H9 (cell line): Measurements from ENCODE around the gene TBC1D22A. TPM values are rescaled to one million over a fixed set of nuclear protein-coding genes. Genes with fewer than 3 reads are reported as not detected.

ENCODE experiments used
- DNase-seq: peaks from one replicate; pipeline ENCODE4 v3.0.0-alpha.2; 2017
- H2AFZ ChIP-seq: one replicate; pipeline ENCODE4 v1.6.1; 2013; ENCODE audit warnings: mild to moderate bottlenecking, low read length, control low read depth, moderate library complexity
- H2AK5ac ChIP-seq: 2 replicates; pipeline ENCODE4 v1.6.1; 2013; ENCODE audit warnings: low read length, control low read depth, mixed read lengths; ENCODE audit not compliant: insufficient read length
- H2BK120ac ChIP-seq: one replicate; pipeline ENCODE4 v1.6.1; 2013; ENCODE audit warnings: low read depth, mild to moderate bottlenecking, low read length, control low read depth, inconsistent platforms; ENCODE audit not compliant: poor library complexity, severe bottlenecking
- H2BK12ac ChIP-seq: 2 replicates; pipeline ENCODE4 v1.6.1; 2013; ENCODE audit warnings: low read length, control low read depth, mixed read lengths, low read depth; ENCODE audit not compliant: insufficient read length
- H2BK15ac ChIP-seq: 2 replicates; pipeline ENCODE4 v1.6.1; 2013; ENCODE audit warnings: low read depth, low read length, control low read depth
- H2BK20ac ChIP-seq: one replicate; pipeline ENCODE4 v1.6.1; 2013; ENCODE audit warnings: low read depth, mild to moderate bottlenecking, low read length, control low read depth, inconsistent platforms; ENCODE audit not compliant: poor library complexity, severe bottlenecking
- H2BK5ac ChIP-seq: 2 replicates; pipeline ENCODE4 v1.6.1; 2013; ENCODE audit warnings: low read length, control low read depth, mixed read lengths; ENCODE audit not compliant: insufficient read length
- H3K14ac ChIP-seq: 2 replicates; pipeline ENCODE4 v1.6.1; 2013; ENCODE audit warnings: low read length, control low read depth; ENCODE audit not compliant: insufficient read depth
- H3K18ac ChIP-seq: 2 replicates; pipeline ENCODE4 v1.6.1; 2013; ENCODE audit warnings: low read depth, mild to moderate bottlenecking, mixed read lengths, low read length, control low read depth; ENCODE audit not compliant: insufficient read length
- H3K23ac ChIP-seq: 2 replicates; pipeline ENCODE4 v1.6.1; 2013; ENCODE audit warnings: low read length, control low read depth, mixed read lengths, low read depth; ENCODE audit not compliant: insufficient read length
- H3K23me2 ChIP-seq: 2 replicates; pipeline ENCODE4 v1.6.1; 2013; ENCODE audit warnings: low read depth, mild to moderate bottlenecking, mixed read lengths, low read length, control low read depth; ENCODE audit not compliant: insufficient read length, poor library complexity, severe bottlenecking
- H3K27ac ChIP-seq: 2 replicates; pipeline ENCODE4 v1.5.1; 2013; ENCODE audit warnings: low read length, control low read depth, mixed read lengths, low read depth; ENCODE audit not compliant: insufficient read length
- H3K27me3 ChIP-seq: 2 replicates; pipeline ENCODE4 v1.6.1; 2013; ENCODE audit warnings: low read length, control low read depth, inconsistent platforms; ENCODE audit not compliant: insufficient read depth
- H3K4ac ChIP-seq: 2 replicates; pipeline ENCODE4 v1.6.1; 2013; ENCODE audit warnings: low read depth, mild to moderate bottlenecking, control low read depth, inconsistent platforms, low read length, moderate library complexity
- H3K4me1 ChIP-seq: 2 replicates; pipeline ENCODE4 v1.6.1; 2013; ENCODE audit warnings: low read length, control low read depth, inconsistent platforms; ENCODE audit not compliant: insufficient read depth
- H3K4me2 ChIP-seq: 2 replicates; pipeline ENCODE4 v1.6.1; 2013; ENCODE audit warnings: low read length, control low read depth, mixed read lengths; ENCODE audit not compliant: insufficient read length, insufficient read depth
- H3K56ac ChIP-seq: 2 replicates; pipeline ENCODE4 v1.6.1; 2013; ENCODE audit warnings: low read depth, mild to moderate bottlenecking, mixed read lengths, low read length, control low read depth; ENCODE audit not compliant: insufficient read length
- H3K79me1 ChIP-seq: 2 replicates; pipeline ENCODE4 v1.6.1; 2013; ENCODE audit warnings: low read depth, mild to moderate bottlenecking, moderate library complexity, low read length, control low read depth, inconsistent platforms; ENCODE audit not compliant: insufficient read depth, poor library complexity, severe bottlenecking
- H3K79me2 ChIP-seq: 2 replicates; pipeline ENCODE4 v1.6.1; 2013; ENCODE audit warnings: low read length, control low read depth, inconsistent platforms; ENCODE audit not compliant: insufficient read depth
- H3K9ac ChIP-seq: 2 replicates; pipeline ENCODE4 v1.6.1; 2013; ENCODE audit warnings: low read length, control low read depth, mixed read lengths; ENCODE audit not compliant: insufficient read length; ENCODE audit errors: extremely low read depth
- H3K9me3 ChIP-seq: one replicate; pipeline ENCODE4 v1.6.1; 2013; ENCODE audit warnings: low read depth, low read length, inconsistent platforms; ENCODE audit not compliant: control insufficient read depth
- H3T11ph ChIP-seq: one replicate; pipeline ENCODE4 v1.6.1; 2013; ENCODE audit warnings: mild to moderate bottlenecking, low read length, control low read depth, inconsistent platforms
- H4K20me1 ChIP-seq: one replicate; pipeline ENCODE4 v1.6.1; 2013; ENCODE audit not compliant: control insufficient read depth, insufficient read length, insufficient read depth
- H4K5ac ChIP-seq: 2 replicates; pipeline ENCODE4 v1.6.1; 2013; ENCODE audit warnings: low read depth, mild to moderate bottlenecking, mixed read lengths, low read length, control low read depth; ENCODE audit not compliant: insufficient read length
- H4K8ac ChIP-seq: replicated peaks from 2 replicates; pipeline ENCODE4 v1.6.1; 2013; ENCODE audit warnings: low read length, control low read depth, mixed read lengths, low read depth; ENCODE audit not compliant: insufficient read length
- H4K91ac ChIP-seq: 2 replicates; pipeline ENCODE4 v1.6.1; 2013; ENCODE audit warnings: low read depth, mild to moderate bottlenecking, moderate library complexity, mixed read lengths, low read length, control low read depth; ENCODE audit not compliant: insufficient read length
- H3K27ac Mint-ChIP-seq, 3 experiments: 2 replicates in 2 of 3; 3 replicates in 1 of 3; pipeline ENCODE4 v1.8.0; 2020 to 2021; ENCODE audit warnings: mixed read lengths in 3 of 3, mild to moderate bottlenecking in 1 of 3, moderate library complexity in 1 of 3
- H3K27me3 Mint-ChIP-seq: 2 replicates; pipeline ENCODE4 v1.8.0; 2021; ENCODE audit warnings: low read depth, mild to moderate bottlenecking, moderate library complexity, mixed read lengths
- H3K36me3 Mint-ChIP-seq, 3 experiments: 2 replicates in 2 of 3; 3 replicates in 1 of 3; pipeline ENCODE4 v1.8.0; 2020 to 2021; ENCODE audit warnings: low read depth in 3 of 3, mixed read lengths in 3 of 3; ENCODE audit not compliant: insufficient read depth in 1 of 3
- H3K4me1 Mint-ChIP-seq, 2 experiments: 2 replicates each; pipeline ENCODE4 v1.8.0; 2020; ENCODE audit warnings: mixed read lengths in 2 of 2
- H3K4me3 Mint-ChIP-seq, 2 experiments: 2 replicates in 1 of 2; 3 replicates in 1 of 2; pipeline ENCODE4 v1.8.0; 2020 to 2021; ENCODE audit warnings: mild to moderate bottlenecking in 2 of 2, mixed read lengths in 2 of 2, moderate library complexity in 1 of 2
- H3K9me3 Mint-ChIP-seq, 2 experiments: 2 replicates in 1 of 2; 3 replicates in 1 of 2; pipeline ENCODE4 v1.8.0; 2020; ENCODE audit warnings: mild to moderate bottlenecking in 2 of 2, mixed read lengths in 2 of 2, moderate library complexity in 1 of 2
- CTCF ChIP-seq: fragments of 200-600 bp; sonication (generic); conservative IDR thresholded peaks from 3 replicates; pipeline ENCODE4 v1.8.0; 2021; ENCODE audit warnings: antibody characterized with exemption, mild to moderate bottlenecking
- WGBS: extraction: QIAGEN DNeasy Blood & Tissue Kit; methylation state at CpG from one replicate; pipeline ENCODE4 v1.1.7; 2013; ENCODE audit warnings: missing lambda C conversion rate, low lambda C conversion rate, mixed read lengths; ENCODE audit not compliant: insufficient read length; ENCODE audit errors: extremely low coverage; 5-methylcytosine and 5-hydroxymethylcytosine counted together
- total RNA-seq: library from RNA; stranded (reverse); gene quantifications from 2 replicates; pipeline ENCODE4 v1.2.1, GENCODE V29; 2021

The TBC1D22A gene
- total RNA-seq, 1 experiment from 2014 or later: 20.8 TPM

GRCh38 chr22:47016631-47017030 lies 254.2 kb downstream of the TBC1D22A start:
- no peak overlapping the region for H2AK5ac ChIP-seq
- Mint-ChIP-seq H3K27ac (peak overlapping the region in 2 of 3 experiments; percentile 24 to 34; a peak in 2 of 7 replicates), H3K36me3 (peaks cover 12 to 20% (median 17%) of the 10 kb centered on the region in 3 experiments; a peak in 6 of 7 replicates), H3K4me3 (no peak overlapping the region), H3K27me3 (no peaks in the 10 kb centered on the region; the same call in 1 of the 2 replicates), H3K4me1 (peaks cover 13 to 20% of the 10 kb centered on the region in 2 experiments), H3K9me3 (peaks cover 11 to 13% of the 10 kb centered on the region in 2 experiments)
- no peaks in the 10 kb centered on the region for H3K9me3 ChIP-seq
- H3K23ac ChIP-seq: no peak overlapping the region
- H3K4me2 ChIP-seq: no peak overlapping the region
- H3K27ac ChIP-seq: no peak overlapping the region
- no peaks in the 10 kb centered on the region for H3K4me1 ChIP-seq
- DNase-seq: no peak
- no peak overlapping the region for H2BK15ac ChIP-seq
- H3K79me2 ChIP-seq: no peaks in the 10 kb centered on the region
- no peaks in the 10 kb centered on the region for H3K79me1 ChIP-seq
- no peak overlapping the region for H2BK12ac ChIP-seq
- no CpG with 5 or more reads among the region's 22 CpGs for WGBS
- H4K20me1 ChIP-seq: no peaks in the 10 kb centered on the region
- H3K4ac ChIP-seq: no peak overlapping the region
- no peak overlapping the region for H2BK5ac ChIP-seq
- no peak overlapping the region for H3K14ac ChIP-seq
- no peaks in the 10 kb centered on the region for H3K23me2 ChIP-seq
- no peak overlapping the region for H4K5ac ChIP-seq
- no peak overlapping the region for H2AFZ ChIP-seq
- no peak overlapping the region for H3K18ac ChIP-seq
- no peak overlapping the region for H3K56ac ChIP-seq
- no peak overlapping the region for H3K9ac ChIP-seq
- H2BK20ac ChIP-seq: no peak overlapping the region
- H4K91ac ChIP-seq: no peak overlapping the region
- no peak overlapping the region for H2BK120ac ChIP-seq
- H3T11ph ChIP-seq: no peak overlapping the region
- no peaks in the 10 kb centered on the region for H3K27me3 ChIP-seq
- no peak overlapping the region for H4K8ac ChIP-seq
- no peak for TF ChIP-seq CTCF
